DMS153 (cell line): ENCODE data around the gene ATG9B.
A peak's percentile ranks its signal among the peaks of the same experiment; 100 is the strongest.
"Not testable (repeated sequence)": the region's sequence is repeated elsewhere in the genome, so short reads cannot be mapped to it uniquely, and the experiment has no call there.

Source experiments
- DNase-seq: peaks from one replicate; lab custom pipeline; 2025; lab: John Stamatoyannopoulos, UW

Gene ATG9B

GRCh38 chr7:151035026-151035717, 10.9 kb upstream of the ATG9B start:
- DNase-seq = no peak

- no peak for DNase-seq
Observed at GRCh38 chr7:151034312-151035025, 10.2 kb upstream of the ATG9B start.

GRCh38 chr7:151033864-151034249, 9.6 kb upstream of the ATG9B start:
- no peak for DNase-seq

- no peak for DNase-seq
Observed at GRCh38 chr7:151032936-151033863, 8.9 kb upstream of the ATG9B start.

- no peak for DNase-seq
Observed at GRCh38 chr7:151031011-151031410, 6.7 kb upstream of the ATG9B start.

- DNase-seq = no peak
Observed at GRCh38 chr7:151028948-151029501, 4.7 kb upstream of the ATG9B start.

GRCh38 chr7:151028131-151028947, 4.0 kb upstream of the ATG9B start, which contains the start of gene ABCB8:
ABCB8 (plus strand) TSS chr7:151028450; CDS start chr7:151028516, 66 bp downstream.
- peak; percentile 98 for DNase-seq

- not testable (repeated sequence) for DNase-seq
Observed at GRCh38 chr7:151027728-151028130, 3.4 kb upstream of the ATG9B start.

- DNase-seq = not testable (repeated sequence)
Observed at GRCh38 chr7:151026771-151027727, 2.8 kb upstream of the ATG9B start.

- DNase-seq = no peak
Observed at GRCh38 chr7:151025924-151026671, 1.8 kb upstream of the ATG9B start.

GRCh38 chr7:151023232-151023631, 1.1 kb downstream of the ATG9B start:
- no peak for DNase-seq

GRCh38 chr7:151020231-151020630, 4.1 kb downstream of the ATG9B start:
- DNase-seq = no peak

GRCh38 chr7:151019130-151019447, 5.2 kb downstream of the ATG9B start:
- DNase-seq = no peak

- peak; percentile 28 for DNase-seq
Observed at GRCh38 chr7:151018421-151019129, 5.7 kb downstream of the ATG9B start.

GRCh38 chr7:151017953-151018420, 6.3 kb downstream of the ATG9B start:
- DNase-seq = peak; percentile 46

- no peak for DNase-seq
Observed at GRCh38 chr7:151017370-151017952, 6.8 kb downstream of the ATG9B start.

- DNase-seq = no peak
Observed at GRCh38 chr7:151016942-151017341, 7.4 kb downstream of the ATG9B start.

GRCh38 chr7:151016505-151016904, 7.8 kb downstream of the ATG9B start:
- no peak for DNase-seq
